LNCAP (cell line): ENCODE data around the gene SMIM5.

Experiments
- CTCF ChIP-seq: fragments of 450-650 bp; IDR thresholded peaks from 2 replicates; pipeline ENCODE4 v1.5.1; 2017; ENCODE audit warnings: mild to moderate bottlenecking

The SMIM5 gene

GRCh38 chr17:75624021-75624420, 9.2 kb upstream of the SMIM5 start:
- TF ChIP-seq CTCF = no peak

DNA sequence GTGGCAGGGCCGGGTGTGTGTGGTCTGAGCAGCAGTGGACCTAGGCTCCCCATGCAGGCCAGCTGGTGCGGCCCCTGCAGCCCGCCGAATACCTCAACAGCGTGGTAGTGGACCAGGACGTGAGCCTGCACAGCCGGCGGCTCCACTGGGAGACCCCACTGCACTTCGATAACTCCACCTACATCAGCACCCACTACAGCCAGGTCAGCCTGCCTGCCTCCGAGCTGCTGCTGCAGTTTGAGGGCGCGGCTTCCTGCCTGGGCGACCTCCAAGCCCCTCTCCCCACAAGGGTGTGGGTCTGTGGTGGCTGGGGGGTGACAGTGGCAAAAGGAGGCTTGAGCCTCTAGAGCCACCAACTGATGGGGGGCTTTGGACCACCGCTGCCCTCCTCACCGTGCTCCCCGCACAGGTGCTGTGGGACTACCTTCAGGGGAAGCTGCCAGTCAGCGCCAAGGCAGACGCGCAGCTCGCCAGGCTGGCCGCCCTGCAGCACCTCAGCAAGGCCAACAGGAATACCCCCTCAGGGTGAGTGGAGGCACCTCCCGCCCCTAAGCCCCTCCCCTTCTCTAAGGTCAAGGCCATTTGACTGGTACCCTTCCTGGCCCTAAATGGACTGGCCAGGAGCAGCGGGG, 8.4 kb upstream of the SMIM5 start:
- no peak for TF ChIP-seq CTCF

- peak; percentile 74 for TF ChIP-seq CTCF
Observed at GRCh38 chr17:75625813-75626486, 7.3 kb upstream of the SMIM5 start.

DNA sequence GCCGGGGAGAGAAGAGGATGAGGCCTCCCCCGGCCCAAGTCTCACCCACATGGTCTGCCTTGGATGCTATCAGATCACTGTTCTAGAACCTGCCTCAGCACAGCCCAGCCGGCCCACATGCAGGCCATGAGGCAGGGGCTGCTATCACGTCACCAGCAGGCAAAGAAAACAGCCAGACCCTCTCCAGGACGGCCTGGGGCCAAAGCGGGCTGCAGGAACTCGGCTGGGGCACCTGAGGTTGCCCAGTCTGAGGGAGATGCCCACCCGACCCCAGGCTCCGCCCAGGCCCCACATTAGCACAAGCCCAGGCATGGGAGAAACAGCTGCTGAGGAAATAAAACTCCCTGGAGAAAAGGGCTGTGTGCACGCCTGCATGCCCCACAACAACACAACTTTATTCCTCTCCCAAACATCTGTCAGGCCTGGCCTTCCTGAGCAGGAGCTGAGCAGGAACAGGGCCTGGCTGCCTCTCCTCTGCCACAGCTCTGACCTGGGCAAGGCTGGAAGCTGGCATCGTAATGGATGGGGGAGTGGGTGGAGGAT, 6.7 kb upstream of the SMIM5 start:
- no peak for TF ChIP-seq CTCF

DNA sequence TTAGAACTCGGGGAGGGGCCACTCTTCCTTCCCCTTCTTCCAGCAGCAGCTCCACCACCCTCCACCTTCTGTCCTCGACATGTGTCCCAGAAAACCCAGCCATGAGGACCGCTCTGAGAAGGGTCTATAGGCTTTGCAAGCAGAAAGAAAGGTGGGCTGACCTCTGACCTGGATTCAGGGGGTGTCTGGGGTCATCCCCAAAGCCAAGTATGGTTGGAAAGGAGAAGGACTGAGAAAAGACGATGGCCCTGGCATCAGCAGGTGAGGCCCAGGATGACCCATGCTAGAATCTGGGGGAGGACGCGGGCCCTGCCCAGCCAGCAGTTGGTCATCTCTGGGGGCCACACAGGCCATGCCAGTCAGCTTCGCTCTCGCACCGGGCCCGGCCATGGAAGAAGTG, 6.1 kb upstream of the SMIM5 start:
- no peak for TF ChIP-seq CTCF

- no peak for TF ChIP-seq CTCF
Observed at GRCh38 chr17:75628425-75628824, 4.8 kb upstream of the SMIM5 start.

DNA sequence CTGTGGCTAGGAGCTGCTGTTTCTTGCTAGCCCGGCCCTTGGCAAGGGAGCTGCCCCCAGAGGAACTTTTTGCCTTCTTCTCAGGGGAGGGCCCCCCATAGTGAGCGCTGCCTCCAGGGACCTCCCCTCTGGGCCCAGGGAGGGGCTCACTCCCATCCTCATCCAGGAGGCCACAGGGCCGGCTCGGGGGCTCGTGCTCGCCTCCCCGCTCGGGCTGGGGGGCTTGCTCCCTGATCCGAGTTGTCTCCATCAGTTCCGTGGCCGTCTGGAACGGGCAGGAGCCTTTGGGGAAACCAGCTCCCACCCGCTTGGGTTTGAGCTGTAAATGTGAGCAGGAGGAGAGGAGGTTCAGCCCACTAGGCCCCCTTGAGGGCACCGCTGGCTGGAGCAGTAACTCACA, 4.1 kb upstream of the SMIM5 start:
- TF ChIP-seq CTCF = no peak
